Panc1 (cell line): Measurements from ENCODE around the gene ZFHX3. TPM values are rescaled to one million over a fixed set of nuclear protein-coding genes. Genes with fewer than 3 reads are reported as not detected.

Experiments
- ATAC-seq: fragments of 200-7000 bp; cut with Tn5 transposase; 2 replicates; pipeline ENCODE4 v1.9.1; 2020; ENCODE audit warnings: mild to moderate bottlenecking, moderate library complexity
- BruUV-seq: library from RNA; stranded (reverse); fragments of 400-500 nt; replicated peaks from 2 replicates; lab custom pipeline; 2021; lab: Mats Ljungman, UMichigan
- CTCF ChIA-PET: fragments of 300-600 bp; sonication (Branson Sonifier 250); formaldehyde crosslinking; loops from one replicate; lab custom pipeline; 2022; ENCODE audit warnings: antibody characterized with exemption; lab: Charles Lee
- POLR2A ChIA-PET: fragments of 300-600 bp; sonication (Branson Sonifier 250); formaldehyde crosslinking; loops from one replicate; lab custom pipeline; 2022; ENCODE audit warnings: antibody characterized with exemption; lab: Charles Lee
- DNase-seq: peaks from one replicate; pipeline ENCODE4 v3.0.0-alpha.2; 2010; ENCODE audit warnings: low read depth, low spot score
- H3K27ac ChIP-seq: 2 replicates; pipeline ENCODE4 v1.5.1; 2011; ENCODE audit warnings: mild to moderate bottlenecking, low read length, inconsistent platforms
- H3K27me3 ChIP-seq: fragments of 200-500 bp; sonication (Bioruptor generic); 2 replicates; pipeline ENCODE4 v1.6.0; 2014; ENCODE audit warnings: low read length, inconsistent platforms; ENCODE audit not compliant: control insufficient read depth, insufficient read depth
- H3K36me3 ChIP-seq: fragments of 200-500 bp; sonication (Bioruptor generic); 2 replicates; pipeline ENCODE4 v1.5.1; 2014; ENCODE audit warnings: inconsistent platforms, mild to moderate bottlenecking, low read length, moderate library complexity; ENCODE audit not compliant: control insufficient read depth, insufficient read depth
- H3K4me1 ChIP-seq: 2 replicates; pipeline ENCODE4 v1.5.1; 2011; ENCODE audit warnings: inconsistent platforms, mild to moderate bottlenecking, low read length, moderate library complexity; ENCODE audit not compliant: control insufficient read depth, insufficient read depth
- H3K4me3 ChIP-seq, 2 experiments: 2 replicates each; pipeline ENCODE4 v1.5.1; 2011 to 2012; ENCODE audit warnings: low read depth in 2 of 2, low read length in 2 of 2, mild to moderate bottlenecking in 2 of 2, inconsistent platforms in 1 of 2, moderate library complexity in 1 of 2
- H3K9me3 ChIP-seq: fragments of 200-500 bp; sonication (Bioruptor generic); 2 replicates; pipeline ENCODE4 v1.5.1; 2014; ENCODE audit warnings: low read depth, mild to moderate bottlenecking, inconsistent platforms, low read length, moderate library complexity; ENCODE audit not compliant: control insufficient read depth, insufficient read depth
- POLR2AphosphoS5 ChIP-seq: IDR thresholded peaks from 2 replicates; pipeline ENCODE4 v1.6.1; 2012; ENCODE audit warnings: mild to moderate bottlenecking, low read depth, low read length, moderate library complexity
- SIN3A ChIP-seq: IDR thresholded peaks from 2 replicates; pipeline ENCODE4 v1.6.1; 2012; ENCODE audit warnings: low read depth, mild to moderate bottlenecking, low read length, moderate library complexity, borderline replicate concordance; ENCODE audit not compliant: insufficient read depth
- TCF7L2 ChIP-seq: IDR thresholded peaks from 2 replicates; pipeline ENCODE4 v1.6.1; 2011; ENCODE audit warnings: mild to moderate bottlenecking, low read depth, low read length, inconsistent platforms
- in situ Hi-C: cut with HindIII; loops from 2 replicates; pipeline ENCODE4 v1.10.0; 2016; ENCODE audit warnings: low sequenced_read_pairs, low pct_unique_long_range_greater_than_20kb
- intact Hi-C: fragments of 100-400 bp; cut with micrococcal nuclease; formaldehyde crosslinking; loops from one replicate; pipeline ENCODE4 v1.10.0; 2022; ENCODE audit not compliant: unreplicated experiment
- total RNA-seq: library from RNA; stranded (reverse); gene quantifications from one replicate; pipeline ENCODE4 v1.2.1, GENCODE V29; 2021; ENCODE audit not compliant: unreplicated experiment
- TF ChIP-seq, protein P1 (sequence below): fragments of 450-650 bp; IDR thresholded peaks from 2 replicates; pipeline ENCODE4 v1.5.1; 2017; ENCODE audit warnings: mild to moderate bottlenecking
- TF ChIP-seq, protein P2 (sequence below), 2 experiments: IDR thresholded peaks; 2 replicates each; pipeline ENCODE4 v1.6.1; 2011 to 2012; ENCODE audit warnings: low read depth in 2 of 2, control low read depth in 1 of 2, low read length in 1 of 2, mild to moderate bottlenecking in 1 of 2, moderate library complexity in 1 of 2; ENCODE audit not compliant: insufficient read depth in 1 of 2

ZFHX3 gene
- total RNA-seq, 1 experiment from 2014 or later, result 7.1 TPM

DNA sequence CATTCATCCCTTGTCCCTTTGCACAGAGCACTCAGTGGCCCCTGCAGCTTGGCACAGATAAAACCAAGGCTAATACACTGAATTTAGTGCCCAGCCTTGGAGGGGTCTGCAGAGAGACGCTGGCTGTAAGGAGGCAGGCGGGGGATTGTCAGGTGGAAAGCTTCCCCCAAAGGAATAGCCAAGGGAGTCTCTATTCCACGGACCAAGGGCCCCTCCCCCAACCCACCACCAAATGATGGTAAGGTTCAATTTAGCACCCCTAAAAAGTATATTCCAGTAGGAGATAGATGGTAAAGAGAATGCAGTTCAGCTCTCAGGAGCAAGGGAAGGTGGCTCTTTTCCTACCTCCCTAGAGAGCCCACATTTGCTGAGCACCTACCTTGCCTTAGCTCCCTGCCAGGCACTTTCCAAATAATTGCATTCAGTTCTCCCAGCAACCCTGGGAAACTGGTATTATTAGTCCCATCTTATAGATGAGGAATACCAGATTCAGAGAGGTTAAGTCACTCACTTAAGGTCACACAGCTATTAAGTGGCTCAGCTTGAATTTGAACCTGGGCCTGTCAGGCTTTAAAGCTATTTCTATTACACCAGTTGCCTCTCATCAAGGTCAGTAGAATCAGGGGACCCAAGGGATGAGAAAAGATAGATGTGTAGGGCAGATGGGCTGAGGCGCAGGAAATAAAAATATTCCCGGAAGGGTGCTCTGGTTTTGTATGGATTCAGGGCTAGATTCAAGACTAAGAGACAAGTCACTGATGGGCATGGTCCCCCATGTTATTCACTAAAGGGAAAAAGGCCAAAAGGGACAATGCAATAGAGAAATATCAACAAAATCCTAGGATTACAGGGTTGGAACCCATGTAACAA, 20.0 kb upstream of the ZFHX3 start:
- ChIA-PET POLR2A (interaction anchor here (0.7 kb wide), 1 partner anchor 1310 kb away, joined by 4 read pairs; no protein-coding TSS in a partner anchor), CTCF (interaction anchor here (0.6 kb wide), 1 partner anchor 342 kb away, joined by 3 read pairs; no protein-coding TSS in a partner anchor)
- H3K4me3 ChIP-seq, result no peak overlapping the region
- no peaks in the 10 kb centered on the region for H3K27me3 ChIP-seq
- no peaks in the 10 kb centered on the region for H3K36me3 ChIP-seq
- DNase-seq, result no peak
- no TSS peak for BruUV-seq
- no peak overlapping the region for H3K27ac ChIP-seq
- H3K4me1 ChIP-seq, result peaks cover 4% of the 10 kb centered on the region; the same call in 1 of the 2 replicates
- intact Hi-C loops, result loop anchor here (10.0 kb wide), 1 partner anchor 127 kb away; no protein-coding TSS in a partner anchor
- no peak for ATAC-seq
- no peaks in the 10 kb centered on the region for H3K9me3 ChIP-seq
- no peak for TF ChIP-seq POLR2AphosphoS5
- no peak for TF ChIP-seq SIN3A
- TF ChIP-seq, protein P1, sequence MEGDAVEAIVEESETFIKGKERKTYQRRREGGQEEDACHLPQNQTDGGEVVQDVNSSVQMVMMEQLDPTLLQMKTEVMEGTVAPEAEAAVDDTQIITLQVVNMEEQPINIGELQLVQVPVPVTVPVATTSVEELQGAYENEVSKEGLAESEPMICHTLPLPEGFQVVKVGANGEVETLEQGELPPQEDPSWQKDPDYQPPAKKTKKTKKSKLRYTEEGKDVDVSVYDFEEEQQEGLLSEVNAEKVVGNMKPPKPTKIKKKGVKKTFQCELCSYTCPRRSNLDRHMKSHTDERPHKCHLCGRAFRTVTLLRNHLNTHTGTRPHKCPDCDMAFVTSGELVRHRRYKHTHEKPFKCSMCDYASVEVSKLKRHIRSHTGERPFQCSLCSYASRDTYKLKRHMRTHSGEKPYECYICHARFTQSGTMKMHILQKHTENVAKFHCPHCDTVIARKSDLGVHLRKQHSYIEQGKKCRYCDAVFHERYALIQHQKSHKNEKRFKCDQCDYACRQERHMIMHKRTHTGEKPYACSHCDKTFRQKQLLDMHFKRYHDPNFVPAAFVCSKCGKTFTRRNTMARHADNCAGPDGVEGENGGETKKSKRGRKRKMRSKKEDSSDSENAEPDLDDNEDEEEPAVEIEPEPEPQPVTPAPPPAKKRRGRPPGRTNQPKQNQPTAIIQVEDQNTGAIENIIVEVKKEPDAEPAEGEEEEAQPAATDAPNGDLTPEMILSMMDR, result no peak
- TF ChIP-seq, protein P2, sequence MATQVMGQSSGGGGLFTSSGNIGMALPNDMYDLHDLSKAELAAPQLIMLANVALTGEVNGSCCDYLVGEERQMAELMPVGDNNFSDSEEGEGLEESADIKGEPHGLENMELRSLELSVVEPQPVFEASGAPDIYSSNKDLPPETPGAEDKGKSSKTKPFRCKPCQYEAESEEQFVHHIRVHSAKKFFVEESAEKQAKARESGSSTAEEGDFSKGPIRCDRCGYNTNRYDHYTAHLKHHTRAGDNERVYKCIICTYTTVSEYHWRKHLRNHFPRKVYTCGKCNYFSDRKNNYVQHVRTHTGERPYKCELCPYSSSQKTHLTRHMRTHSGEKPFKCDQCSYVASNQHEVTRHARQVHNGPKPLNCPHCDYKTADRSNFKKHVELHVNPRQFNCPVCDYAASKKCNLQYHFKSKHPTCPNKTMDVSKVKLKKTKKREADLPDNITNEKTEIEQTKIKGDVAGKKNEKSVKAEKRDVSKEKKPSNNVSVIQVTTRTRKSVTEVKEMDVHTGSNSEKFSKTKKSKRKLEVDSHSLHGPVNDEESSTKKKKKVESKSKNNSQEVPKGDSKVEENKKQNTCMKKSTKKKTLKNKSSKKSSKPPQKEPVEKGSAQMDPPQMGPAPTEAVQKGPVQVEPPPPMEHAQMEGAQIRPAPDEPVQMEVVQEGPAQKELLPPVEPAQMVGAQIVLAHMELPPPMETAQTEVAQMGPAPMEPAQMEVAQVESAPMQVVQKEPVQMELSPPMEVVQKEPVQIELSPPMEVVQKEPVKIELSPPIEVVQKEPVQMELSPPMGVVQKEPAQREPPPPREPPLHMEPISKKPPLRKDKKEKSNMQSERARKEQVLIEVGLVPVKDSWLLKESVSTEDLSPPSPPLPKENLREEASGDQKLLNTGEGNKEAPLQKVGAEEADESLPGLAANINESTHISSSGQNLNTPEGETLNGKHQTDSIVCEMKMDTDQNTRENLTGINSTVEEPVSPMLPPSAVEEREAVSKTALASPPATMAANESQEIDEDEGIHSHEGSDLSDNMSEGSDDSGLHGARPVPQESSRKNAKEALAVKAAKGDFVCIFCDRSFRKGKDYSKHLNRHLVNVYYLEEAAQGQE (IDR thresholded peaks at IDR 0.05; ENCODE audit: insufficient read depth in 1 of 2, low read depth in 2 of 2, low read length in 1 of 2), result no peak
- TF ChIP-seq TCF7L2, result no peak
- in situ Hi-C loops, result no loop called here

DNA sequence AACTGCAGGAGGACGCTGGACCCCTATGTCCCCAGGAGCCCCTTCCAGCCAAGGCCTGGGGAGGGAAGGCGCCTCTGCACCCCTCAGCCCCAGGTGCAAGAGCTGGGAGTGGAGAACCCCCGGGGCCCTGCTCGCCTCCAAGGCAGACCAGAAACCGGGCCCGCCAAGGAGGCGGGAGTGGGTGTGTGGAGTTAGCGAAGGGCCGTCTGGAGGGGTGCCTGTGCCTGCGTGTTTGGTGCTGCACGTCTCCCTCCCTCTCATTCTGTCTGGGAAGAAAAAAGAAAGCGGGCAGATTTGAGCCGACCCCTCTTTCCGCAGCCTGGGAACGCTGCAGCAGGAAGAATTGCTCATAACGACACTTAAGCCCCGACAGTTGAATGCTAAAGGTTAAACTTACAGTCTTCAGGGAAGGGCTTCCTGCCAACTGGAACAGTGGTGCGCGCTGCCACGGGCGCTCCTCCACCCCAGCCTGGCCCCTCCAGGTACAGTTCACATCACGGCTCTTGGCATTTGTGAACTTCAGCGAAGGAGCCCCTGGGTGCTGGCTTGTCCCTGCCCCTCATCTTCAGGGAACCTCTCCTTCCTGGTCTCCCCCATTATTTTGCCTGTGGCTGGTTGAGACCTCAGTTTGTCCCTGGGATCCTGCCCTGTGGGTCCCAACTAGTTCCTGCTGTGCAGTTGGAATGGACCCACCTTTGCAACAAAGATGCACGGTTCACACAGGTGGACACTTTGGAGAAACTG, 19.2 kb upstream of the ZFHX3 start:
- ATAC-seq (no peak), DNase-seq (no peak)
- no TSS peak for BruUV-seq
- H3K36me3 ChIP-seq, result no peaks in the 10 kb centered on the region
- TF ChIP-seq POLR2AphosphoS5 (no peak), TCF7L2 (no peak), SIN3A (no peak)
- TF ChIP-seq, protein P2 (IDR thresholded peaks at IDR 0.05; ENCODE audit: insufficient read depth in 1 of 2, low read depth in 2 of 2, low read length in 1 of 2), result no peak
- TF ChIP-seq, protein P1, result no peak
- ChIA-PET CTCF (no interaction called here), POLR2A (no interaction called here)
- intact Hi-C loops, result loop anchor here (10.0 kb wide), 1 partner anchor 128 kb away; no protein-coding TSS in a partner anchor
- no peaks in the 10 kb centered on the region for H3K27me3 ChIP-seq
- H3K4me1 ChIP-seq, result peaks cover 4% of the 10 kb centered on the region; the same call in 1 of the 2 replicates
- H3K4me3 ChIP-seq, result no peak overlapping the region
- no peaks in the 10 kb centered on the region for H3K9me3 ChIP-seq
- in situ Hi-C loops, result no loop called here
- H3K27ac ChIP-seq, result no peak overlapping the region
